HG02840 (cell line): ENCODE measurements around the gene ZNF142.

Experiments used
- ATAC-seq: cut with Tn5 transposase; IDR thresholded peaks from one replicate; pipeline ENCODE4 v1.9.1; 2021; ENCODE audit warnings: mild to moderate bottlenecking, moderate library complexity, moderate number of reproducible peaks; ENCODE audit not compliant: unreplicated experiment, low FRiP score

Gene ZNF142

GRCh38 chr2:218605432-218605831, 54.0 kb downstream of the ZNF142 start:
- no peak for ATAC-seq
